BE2C (cell line): ENCODE results near the gene CLIC3.

Experiments used
- DNase-seq: peaks from one replicate; pipeline ENCODE4 v3.0.0-alpha.2; 2020
- H3K27me3 ChIP-seq: fragments of 250-450 bp; sonication (Bioruptor Pico); 2 replicates; pipeline ENCODE4 v1.5.1; 2020; ENCODE audit warnings: mild to moderate bottlenecking
- H3K36me3 ChIP-seq: fragments of 250-450 bp; sonication (Bioruptor Pico); 2 replicates; pipeline ENCODE4 v1.5.1; 2020; ENCODE audit warnings: mild to moderate bottlenecking
- H3K4me1 ChIP-seq: fragments of 250-450 bp; sonication (Bioruptor Pico); 2 replicates; pipeline ENCODE4 v1.5.1; 2020
- H3K4me3 ChIP-seq: 2 replicates; pipeline ENCODE4 v1.5.1; 2011; ENCODE audit warnings: low read depth, low read length
- H3K9me3 ChIP-seq: fragments of 250-450 bp; sonication (Bioruptor Pico); 2 replicates; pipeline ENCODE4 v1.5.1; 2020
- TF ChIP-seq, protein P1 (sequence below): IDR thresholded peaks from 2 replicates; pipeline ENCODE4 v1.5.1; 2012; ENCODE audit warnings: mild to moderate bottlenecking, low read depth, low read length

Gene CLIC3

DNA sequence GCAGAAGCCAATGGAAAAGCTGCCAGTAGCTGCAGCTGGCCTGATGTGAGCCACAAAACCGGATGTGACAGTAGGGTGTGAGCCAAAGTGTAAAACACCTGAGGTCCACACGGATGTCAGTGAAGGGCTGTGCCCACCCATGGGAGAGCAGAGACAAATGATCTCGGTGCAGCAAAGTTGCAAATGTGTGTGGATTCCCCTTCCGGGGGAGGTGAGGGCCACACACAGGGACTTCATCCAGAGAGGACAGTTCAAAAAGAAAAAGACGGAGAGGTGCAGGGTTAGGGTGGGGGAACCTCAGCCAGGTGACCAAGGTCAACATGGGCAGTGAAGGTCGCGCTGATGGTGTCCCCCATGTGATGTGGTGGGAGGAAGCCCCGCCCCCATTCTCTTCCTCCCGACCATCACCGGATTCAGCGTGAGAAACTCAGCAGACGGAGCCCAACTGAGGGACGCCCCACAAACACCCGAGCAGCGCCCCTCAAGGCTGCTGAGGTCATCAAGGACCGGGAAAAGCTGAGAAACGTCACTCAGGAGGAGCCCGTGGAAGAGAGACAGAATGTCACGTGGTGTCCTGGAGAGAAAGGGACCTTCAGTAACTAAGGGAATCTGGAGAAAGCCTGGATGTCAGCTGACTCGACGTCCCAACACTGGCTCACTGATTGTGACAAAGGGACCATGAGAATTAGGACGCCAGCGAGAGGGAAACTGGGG, 30.4 kb downstream of the CLIC3 start:
- Histone ChIP-seq H3K4me1 (no peaks in the 10 kb centered on the region), H3K9me3 (no peaks in the 10 kb centered on the region), H3K36me3 (no peaks in the 10 kb centered on the region), H3K4me3 (no peak overlapping the region), H3K27me3 (no peaks in the 10 kb centered on the region)
- TF ChIP-seq, protein P1, sequence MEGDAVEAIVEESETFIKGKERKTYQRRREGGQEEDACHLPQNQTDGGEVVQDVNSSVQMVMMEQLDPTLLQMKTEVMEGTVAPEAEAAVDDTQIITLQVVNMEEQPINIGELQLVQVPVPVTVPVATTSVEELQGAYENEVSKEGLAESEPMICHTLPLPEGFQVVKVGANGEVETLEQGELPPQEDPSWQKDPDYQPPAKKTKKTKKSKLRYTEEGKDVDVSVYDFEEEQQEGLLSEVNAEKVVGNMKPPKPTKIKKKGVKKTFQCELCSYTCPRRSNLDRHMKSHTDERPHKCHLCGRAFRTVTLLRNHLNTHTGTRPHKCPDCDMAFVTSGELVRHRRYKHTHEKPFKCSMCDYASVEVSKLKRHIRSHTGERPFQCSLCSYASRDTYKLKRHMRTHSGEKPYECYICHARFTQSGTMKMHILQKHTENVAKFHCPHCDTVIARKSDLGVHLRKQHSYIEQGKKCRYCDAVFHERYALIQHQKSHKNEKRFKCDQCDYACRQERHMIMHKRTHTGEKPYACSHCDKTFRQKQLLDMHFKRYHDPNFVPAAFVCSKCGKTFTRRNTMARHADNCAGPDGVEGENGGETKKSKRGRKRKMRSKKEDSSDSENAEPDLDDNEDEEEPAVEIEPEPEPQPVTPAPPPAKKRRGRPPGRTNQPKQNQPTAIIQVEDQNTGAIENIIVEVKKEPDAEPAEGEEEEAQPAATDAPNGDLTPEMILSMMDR, result no peak
- DNase-seq, result no peak

DNA sequence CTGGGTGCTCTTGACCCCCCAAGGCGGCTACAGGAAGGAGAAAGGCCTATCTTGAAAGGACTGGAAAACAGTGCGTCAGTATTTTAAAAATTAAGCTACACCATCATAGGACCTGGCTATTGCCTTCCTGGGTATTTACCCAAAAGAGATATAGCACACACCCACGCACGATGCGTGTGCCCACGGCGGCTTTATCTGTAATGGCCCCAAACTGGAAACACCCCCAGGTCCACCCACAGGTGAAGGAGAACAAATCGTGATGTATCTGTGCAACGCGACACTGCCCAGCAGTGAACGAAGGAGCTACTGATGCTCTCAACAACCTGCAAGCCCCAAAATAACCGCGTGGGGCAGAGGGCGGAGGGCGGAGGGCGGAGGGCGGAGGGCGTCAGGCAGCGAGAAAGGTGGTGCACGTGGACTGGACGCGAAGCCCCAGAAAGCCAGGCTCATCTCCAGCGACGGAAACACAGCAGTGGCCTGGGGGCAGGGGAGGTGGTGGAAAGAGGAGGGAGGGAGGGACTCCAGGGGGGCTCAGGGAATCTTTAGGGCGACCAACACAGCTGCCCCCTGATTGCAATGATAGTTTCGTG, 31.4 kb downstream of the CLIC3 start:
- H3K36me3 ChIP-seq, result no peaks in the 10 kb centered on the region
- DNase-seq, result no peak
- no peaks in the 10 kb centered on the region for H3K27me3 ChIP-seq
- H3K4me1 ChIP-seq, result no peaks in the 10 kb centered on the region
- TF ChIP-seq, protein P1, result no peak
- H3K4me3 ChIP-seq, result no peak overlapping the region
- no peaks in the 10 kb centered on the region for H3K9me3 ChIP-seq

DNA sequence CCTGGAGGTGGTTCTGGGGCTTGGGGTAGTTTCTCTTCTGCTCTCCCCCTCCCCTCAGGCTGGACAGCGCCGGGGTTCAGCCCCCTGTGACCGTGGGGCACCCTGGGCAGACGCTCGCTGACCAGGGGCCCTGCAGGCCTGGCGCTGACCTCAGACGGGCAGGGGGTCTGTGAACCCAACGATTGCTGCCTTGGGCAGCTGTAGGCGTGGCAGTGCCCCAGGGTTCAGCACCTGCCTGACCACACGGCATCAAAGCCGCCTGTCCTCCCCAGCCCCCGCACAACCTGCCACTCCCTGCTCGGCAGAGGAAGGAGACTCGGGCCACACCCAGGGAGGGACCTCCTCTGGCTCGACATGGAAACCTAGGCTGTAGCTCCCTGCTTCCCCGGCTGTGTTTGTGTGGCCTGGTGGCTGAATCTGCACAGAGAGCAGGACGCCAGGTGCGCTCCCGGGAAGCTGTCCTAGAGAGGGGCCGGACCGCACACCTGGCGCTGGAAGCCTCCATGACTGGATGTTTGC, 32.1 kb downstream of the CLIC3 start:
- TF ChIP-seq, protein P1, result no peak
- Histone ChIP-seq H3K27me3 (no peaks in the 10 kb centered on the region), H3K36me3 (no peaks in the 10 kb centered on the region), H3K4me3 (no peak overlapping the region), H3K9me3 (no peaks in the 10 kb centered on the region), H3K4me1 (no peaks in the 10 kb centered on the region)
- DNase-seq, result no peak

DNA sequence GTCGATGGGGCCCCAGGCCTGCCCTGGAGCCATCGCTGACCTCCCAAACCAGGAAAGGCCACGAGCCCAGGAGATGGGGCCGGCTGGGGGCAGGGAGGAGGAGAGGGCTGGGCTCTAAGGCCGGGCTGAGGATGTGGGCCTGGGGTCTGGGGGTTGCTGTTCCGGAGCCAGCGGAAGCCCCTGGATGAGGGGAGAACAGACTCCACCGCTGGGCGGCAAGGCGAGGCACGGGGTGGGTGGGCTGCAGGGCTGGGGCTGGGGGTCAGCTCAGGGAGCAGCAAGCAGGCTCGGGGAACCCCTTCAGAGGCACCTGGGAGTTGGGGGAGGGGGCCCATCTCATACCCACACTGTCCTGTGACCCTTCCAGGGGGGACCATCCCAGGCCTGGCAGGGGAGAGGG, 32.6 kb downstream of the CLIC3 start:
- no peaks in the 10 kb centered on the region for H3K36me3 ChIP-seq
- H3K4me1 ChIP-seq, result no peaks in the 10 kb centered on the region

DNA sequence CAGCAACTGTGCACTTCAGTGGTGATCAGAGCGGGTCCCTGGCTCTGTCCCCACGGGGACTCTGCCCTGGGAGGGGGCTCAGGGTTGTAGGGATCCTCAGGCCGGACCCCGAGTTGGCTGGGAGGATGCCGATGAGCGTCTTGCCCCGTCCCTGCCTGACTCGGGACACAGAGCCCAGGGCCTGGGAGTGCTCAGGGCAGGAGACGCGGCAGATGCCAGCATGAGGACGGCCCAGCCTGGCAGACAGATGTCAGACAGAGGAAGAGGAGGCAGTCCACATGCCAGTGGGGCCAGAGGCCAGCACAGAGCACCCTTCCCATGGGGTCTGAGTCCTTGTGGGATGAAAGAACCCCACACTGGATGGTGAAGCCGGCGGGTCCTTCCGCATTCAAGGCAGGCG, 33.0 kb downstream of the CLIC3 start:
- H3K4me1 ChIP-seq, result no peaks in the 10 kb centered on the region
- H3K4me3 ChIP-seq, result no peak overlapping the region
- no peaks in the 10 kb centered on the region for H3K27me3 ChIP-seq
- TF ChIP-seq, protein P1, result no peak
- no peaks in the 10 kb centered on the region for H3K36me3 ChIP-seq
- H3K9me3 ChIP-seq, result no peaks in the 10 kb centered on the region
- no peak for DNase-seq

More for the DNA sequence above, 32.6 kb downstream of the CLIC3 start:
- Histone ChIP-seq H3K27me3 (no peaks in the 10 kb centered on the region), H3K9me3 (no peaks in the 10 kb centered on the region), H3K4me3 (no peak overlapping the region)
- TF ChIP-seq, protein P1, result no peak
- no peak for DNase-seq

DNA sequence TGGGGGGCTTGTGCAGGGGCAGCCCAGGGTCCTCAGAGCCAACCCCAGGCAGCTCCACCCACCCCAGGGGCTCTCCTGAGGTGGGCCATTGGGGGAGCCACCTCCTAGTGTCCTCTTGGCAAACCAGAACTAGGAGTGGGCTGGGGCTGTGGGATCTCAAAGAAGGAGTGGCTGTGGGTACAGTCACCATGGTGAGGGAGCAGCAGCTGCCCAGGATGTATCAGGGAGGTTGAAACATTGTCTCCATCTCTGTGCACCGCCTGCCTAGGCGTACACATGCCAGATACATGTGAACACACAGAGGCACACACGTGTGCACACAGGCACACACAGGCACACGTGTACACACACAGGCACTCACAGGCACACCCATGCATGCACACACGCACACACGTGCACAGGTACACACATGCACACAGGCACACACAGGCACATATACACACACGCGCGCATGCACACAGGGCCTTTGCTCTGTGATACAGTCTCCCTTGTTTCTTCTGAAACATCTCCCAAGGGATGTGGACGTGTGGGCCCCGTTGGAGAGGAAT, 33.6 kb downstream of the CLIC3 start:
- no peak overlapping the region for H3K4me3 ChIP-seq
- TF ChIP-seq, protein P1, result no peak
- DNase-seq, result no peak
- no peaks in the 10 kb centered on the region for H3K9me3 ChIP-seq
- H3K36me3 ChIP-seq, result no peaks in the 10 kb centered on the region
- no peaks in the 10 kb centered on the region for H3K4me1 ChIP-seq
- no peaks in the 10 kb centered on the region for H3K27me3 ChIP-seq
